ENCODE data around the gene LDB3.
A peak's percentile ranks its signal among the peaks of the same experiment; 100 is the strongest.

LDB3 gene

GRCh38 chr10:86708068-86708782, 39.9 kb downstream of the LDB3 start:
- no peak for DNase-seq

- DNase-seq = no peak
Measured at GRCh38 chr10:86708783-86709380, 40.6 kb downstream of the LDB3 start.

GRCh38 chr10:86709396-86710185, 41.3 kb downstream of the LDB3 start:
- DNase-seq = no peak

GRCh38 chr10:86710987-86711512, 42.7 kb downstream of the LDB3 start:
- DNase-seq = peak; percentile 82

- DNase-seq = peak; percentile 32
Measured at GRCh38 chr10:86711513-86712316, 43.4 kb downstream of the LDB3 start.

- no peak for DNase-seq
Measured at GRCh38 chr10:86712317-86712707, 44.0 kb downstream of the LDB3 start.

GRCh38 chr10:86715156-86715795, 47.0 kb downstream of the LDB3 start:
- no peak for DNase-seq

GRCh38 chr10:86715836-86716235, 47.5 kb downstream of the LDB3 start:
- no peak for DNase-seq

GRCh38 chr10:86716466-86716865, 48.2 kb downstream of the LDB3 start:
- DNase-seq = no peak

- DNase-seq = no peak
Measured at GRCh38 chr10:86718556-86718955, 50.2 kb downstream of the LDB3 start.

- peak; percentile 15 for DNase-seq
Measured at GRCh38 chr10:86721232-86721631, 52.9 kb downstream of the LDB3 start.

GRCh38 chr10:86723009-86723408, 54.7 kb downstream of the LDB3 start:
- no peak for DNase-seq

- DNase-seq = no peak
Measured at GRCh38 chr10:86724445-86724844, 56.1 kb downstream of the LDB3 start.

- DNase-seq = no peak
Measured at GRCh38 chr10:86725980-86726676, 57.8 kb downstream of the LDB3 start.

GRCh38 chr10:86726677-86726999, 58.3 kb downstream of the LDB3 start:
- DNase-seq = no peak

GRCh38 chr10:86727470-86727869, 59.2 kb downstream of the LDB3 start:
- no peak for DNase-seq

GRCh38 chr10:86728056-86728455, 59.7 kb downstream of the LDB3 start:
- no peak for DNase-seq

- DNase-seq = no peak
Measured at GRCh38 chr10:86729677-86730076, 61.4 kb downstream of the LDB3 start.

GRCh38 chr10:86730227-86730626, 61.9 kb downstream of the LDB3 start:
- no peak for DNase-seq

- DNase-seq = no peak
Measured at GRCh38 chr10:86732771-86733170, 64.5 kb downstream of the LDB3 start.

GRCh38 chr10:86733260-86733671, 65.0 kb downstream of the LDB3 start:
- DNase-seq = no peak
